Dedifferentiated amniotic fluid mesenchymal stem cell (primary cell): Measurements from ENCODE around the gene MAPK14.
"Not testable (repeated sequence)": the region's sequence is repeated elsewhere in the genome, so short reads cannot be mapped to it uniquely, and the experiment has no call there.

ENCODE experiments used
- DNase-seq: peaks from one replicate; pipeline ENCODE4 v3.0.0-alpha.2; 2016; ENCODE audit errors: extremely low spot score

MAPK14 gene

DNA sequence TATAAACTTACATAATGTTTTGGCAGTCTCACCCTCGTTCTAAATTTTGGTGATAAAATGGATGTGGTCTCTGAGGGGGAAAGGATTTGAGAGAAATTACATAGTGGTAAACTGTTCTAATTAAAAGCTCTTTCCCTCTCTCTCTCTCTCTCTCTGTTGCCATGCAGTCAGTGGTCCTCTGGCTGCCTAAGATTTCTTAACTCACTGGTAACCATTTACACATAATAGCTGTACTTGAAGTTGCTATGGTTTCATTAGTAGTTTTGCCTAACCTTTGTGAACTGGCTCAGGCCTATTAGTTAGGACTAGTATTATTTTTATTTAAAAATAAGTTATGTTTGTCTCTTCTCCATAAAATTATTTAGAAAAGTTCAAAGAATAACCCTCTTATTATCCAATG, 42.0 kb downstream of the MAPK14 start:
- DNase-seq = no peak

DNA sequence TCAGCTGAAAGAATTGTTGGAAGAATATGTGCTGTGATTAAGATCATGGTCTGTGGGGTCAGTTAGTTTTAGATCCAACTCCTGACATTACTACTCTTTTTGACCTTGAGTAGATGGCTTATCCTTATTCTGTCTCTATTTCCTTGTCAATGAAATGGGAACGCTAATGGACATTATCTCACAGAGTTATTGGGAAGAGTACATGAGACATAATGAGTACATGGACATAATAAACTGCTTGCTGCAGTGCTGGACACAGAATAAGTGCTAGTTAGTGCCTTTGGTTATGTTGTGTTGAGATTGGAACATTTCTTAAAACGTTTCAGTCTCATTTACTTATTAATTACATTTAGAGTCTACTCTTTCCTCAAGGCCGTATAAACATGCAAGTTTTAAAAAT, 42.6 kb downstream of the MAPK14 start:
- no peak for DNase-seq

DNA sequence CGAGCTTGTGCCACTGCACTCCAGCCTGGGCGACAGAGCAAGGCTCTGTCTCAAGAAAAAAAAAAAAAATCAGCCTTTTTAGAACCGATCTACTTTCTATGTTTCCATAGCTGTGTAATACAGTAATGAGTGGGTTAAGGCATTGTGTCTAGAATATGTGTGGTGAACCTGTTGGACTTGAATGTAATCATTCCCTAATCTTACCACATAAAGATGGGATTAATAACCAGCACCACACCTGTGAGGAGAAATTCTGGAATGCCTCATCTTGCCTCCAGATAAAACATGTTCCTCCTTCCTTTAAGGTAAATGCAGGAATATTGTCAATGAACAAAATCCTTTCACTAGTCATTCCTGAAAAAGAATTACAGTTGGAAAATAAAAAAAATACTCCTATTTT, 43.7 kb downstream of the MAPK14 start:
- no peak for DNase-seq

DNA sequence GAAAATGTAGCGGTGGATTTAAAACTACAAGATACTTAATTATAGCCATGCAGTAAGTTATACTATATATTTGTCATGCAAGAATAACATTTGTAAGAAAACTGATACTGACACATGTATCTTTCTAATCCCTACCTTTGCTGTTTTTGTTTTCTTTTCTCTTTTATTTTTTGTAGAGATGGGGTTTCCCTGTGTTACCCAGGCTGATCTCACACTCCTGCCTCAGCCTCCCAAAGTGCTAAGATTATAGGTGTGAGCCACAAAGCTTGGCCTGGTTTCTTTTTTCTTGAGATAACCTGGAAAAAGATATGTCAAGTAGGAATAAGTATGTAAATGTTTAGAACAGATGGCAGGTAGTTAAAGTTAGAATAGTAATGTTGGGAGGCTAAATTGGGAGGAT, 44.1 kb downstream of the MAPK14 start:
- DNase-seq = no peak

DNA sequence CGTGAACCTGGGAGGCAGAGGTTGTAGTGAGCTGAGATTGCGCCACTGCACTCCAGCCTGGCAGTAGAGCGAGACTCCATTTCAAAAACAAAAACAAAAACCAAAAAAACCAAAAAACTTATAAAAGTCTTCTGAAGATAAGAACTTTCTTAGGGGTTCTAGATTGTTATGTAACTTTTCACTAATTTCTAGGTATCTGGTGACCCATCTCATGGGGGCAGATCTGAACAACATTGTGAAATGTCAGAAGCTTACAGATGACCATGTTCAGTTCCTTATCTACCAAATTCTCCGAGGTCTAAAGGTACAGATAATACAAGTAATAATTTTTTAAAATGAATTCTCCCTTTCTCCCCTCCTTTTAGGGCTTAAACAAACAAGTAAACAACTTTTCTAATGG, 45.1 kb downstream of the MAPK14 start:
- DNase-seq = no peak

DNA sequence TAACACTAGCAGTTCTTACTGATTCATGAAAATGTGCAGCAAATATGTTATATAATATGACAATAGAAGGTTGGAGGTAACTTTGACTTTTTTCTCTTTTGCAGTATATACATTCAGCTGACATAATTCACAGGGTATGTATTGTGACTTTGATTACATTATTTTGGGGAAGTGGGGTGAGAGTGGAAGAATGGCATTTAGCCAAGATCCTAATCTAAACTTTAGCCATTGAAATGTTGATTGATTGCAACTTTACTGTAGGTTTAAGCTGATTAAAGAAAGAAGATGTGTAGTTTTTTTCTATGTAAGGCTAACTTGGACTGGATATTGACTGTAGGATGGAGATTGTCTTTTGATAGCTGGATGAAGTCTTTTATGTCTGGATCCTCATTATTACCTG, 46.0 kb downstream of the MAPK14 start:
- DNase-seq = no peak

DNA sequence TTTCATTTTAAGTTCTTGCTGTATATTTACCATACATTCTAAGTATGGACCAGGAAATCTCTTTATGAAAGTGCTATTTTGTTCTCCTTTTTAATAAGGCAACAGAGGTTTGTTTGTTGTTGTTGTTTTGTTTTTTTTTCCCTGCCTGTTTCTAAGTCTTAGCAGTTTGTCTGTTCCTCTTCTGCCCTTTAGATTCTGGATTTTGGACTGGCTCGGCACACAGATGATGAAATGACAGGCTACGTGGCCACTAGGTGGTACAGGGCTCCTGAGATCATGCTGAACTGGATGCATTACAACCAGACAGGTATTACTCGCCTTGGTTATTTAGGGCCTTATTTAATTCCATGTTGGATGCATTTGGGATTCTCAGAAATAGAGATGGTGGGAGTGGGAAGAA, 48.0 kb downstream of the MAPK14 start:
- no peak for DNase-seq

DNA sequence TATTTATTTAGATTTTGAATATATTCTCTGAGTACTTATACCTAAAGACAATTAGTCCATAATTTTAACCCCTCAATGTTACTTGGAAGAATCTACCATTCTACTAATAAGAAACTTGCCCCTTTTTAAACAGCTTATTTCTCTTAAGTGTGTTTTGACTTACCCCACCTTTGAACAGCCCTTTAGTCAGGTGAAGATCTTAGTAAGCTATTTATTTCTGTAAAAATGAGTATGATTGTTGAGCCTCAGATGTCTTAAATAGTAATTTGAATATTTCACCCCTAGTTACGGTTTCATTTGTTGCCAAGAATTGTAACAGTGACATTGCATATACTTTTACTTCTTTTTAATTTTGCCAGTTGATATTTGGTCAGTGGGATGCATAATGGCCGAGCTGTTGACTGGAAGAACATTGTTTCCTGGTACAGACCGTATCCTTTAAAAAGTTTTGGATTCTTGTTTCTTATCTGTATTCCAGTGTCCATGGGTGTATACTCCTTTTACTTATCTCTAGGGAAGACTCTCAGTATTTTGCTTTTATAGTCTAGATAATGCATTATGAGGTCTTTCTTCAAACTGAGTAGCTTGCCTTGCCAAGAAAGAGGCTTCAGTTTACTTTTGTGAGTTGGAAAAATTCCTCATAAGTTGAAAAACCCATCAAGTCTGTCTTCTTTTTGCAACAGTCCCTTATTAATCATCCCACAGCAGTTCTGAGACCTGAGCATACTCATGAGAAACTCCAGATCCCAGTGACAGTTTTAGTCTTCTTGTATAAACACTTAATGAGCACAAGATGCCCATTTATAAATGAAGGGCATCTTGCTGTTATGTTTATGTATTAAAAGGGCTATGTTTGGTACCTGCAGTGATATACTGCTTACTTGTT, 48.8 kb downstream of the MAPK14 start:
- DNase-seq = no peak

DNA sequence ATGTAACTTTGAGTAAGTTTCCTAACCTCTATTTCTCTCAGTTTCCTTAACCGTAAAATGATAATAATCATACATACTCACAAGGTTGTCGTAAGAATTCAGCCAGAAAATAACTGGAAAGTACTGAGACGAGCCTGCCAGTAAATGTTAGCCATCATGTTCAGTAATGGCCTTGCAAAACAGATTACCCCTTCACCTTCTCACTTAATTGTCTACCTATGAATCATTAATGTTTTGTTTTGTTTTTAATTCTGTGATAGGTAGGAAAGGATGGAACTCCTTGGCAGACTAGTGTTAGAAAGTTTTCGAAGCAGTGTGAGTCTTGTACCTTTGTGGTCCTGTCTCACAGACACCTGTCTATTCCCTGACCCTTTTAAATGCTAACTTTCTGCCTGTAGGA, 50.6 kb downstream of the MAPK14 start:
- no peak for DNase-seq

DNA sequence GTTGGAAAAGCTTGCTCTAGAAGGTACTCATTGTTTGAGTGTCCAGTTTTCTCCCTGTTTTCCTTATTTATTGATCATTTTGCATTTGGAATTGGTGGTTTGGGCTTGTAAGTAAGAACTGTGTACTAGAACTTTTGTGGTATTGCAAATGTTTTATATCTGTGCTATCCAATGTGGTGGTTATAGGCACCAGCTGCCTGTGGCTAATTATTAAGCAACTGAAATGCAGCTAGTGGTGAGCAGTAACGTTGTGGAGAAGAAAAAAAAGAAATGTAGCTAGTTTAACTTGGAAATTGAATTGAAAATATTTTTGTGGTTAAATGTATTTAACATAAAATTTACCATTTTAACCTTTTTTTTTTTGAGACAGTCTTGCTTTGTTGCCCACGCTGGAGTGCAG, 52.0 kb downstream of the MAPK14 start:
- DNase-seq = no peak

DNA sequence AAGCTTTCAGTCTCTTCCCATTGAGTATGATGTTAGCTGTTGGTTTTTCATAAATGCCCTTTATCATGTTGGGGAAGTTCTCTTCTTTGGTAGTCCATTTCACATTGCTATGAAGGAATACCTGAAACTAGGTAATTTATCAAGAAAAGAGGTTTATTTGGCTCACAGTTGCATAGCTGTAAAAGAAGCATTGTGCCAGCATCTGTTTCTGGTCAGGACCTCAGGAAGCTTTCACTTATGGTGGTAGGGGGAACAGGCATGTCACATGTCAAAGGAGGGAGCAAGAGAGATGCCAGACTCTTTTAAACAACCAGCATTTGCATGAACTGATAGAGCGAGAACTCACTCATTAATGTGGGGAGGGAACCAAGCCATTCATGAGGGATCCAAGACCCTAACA, 54.7 kb downstream of the MAPK14 start:
- no peak for DNase-seq

DNA sequence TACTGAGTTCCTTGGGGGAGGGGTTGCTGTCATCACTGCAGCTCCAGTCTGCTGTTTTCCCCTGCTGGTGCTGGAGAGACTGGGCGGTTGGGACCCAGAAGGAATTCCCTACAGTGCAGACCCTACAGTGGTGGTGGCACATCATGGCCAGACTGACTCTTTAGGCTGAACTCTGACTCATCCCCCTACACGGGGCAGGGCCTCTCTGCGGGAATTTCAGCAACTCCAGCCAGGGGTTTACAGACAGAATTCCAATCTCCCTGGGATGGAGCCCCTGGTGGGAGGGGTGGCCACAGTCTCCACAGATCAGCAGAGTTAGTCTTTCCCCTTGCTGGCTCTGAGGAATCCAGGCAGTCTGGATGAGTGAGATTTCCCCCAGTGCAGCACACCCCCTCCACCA, 55.8 kb downstream of the MAPK14 start:
- no peak for DNase-seq

DNA sequence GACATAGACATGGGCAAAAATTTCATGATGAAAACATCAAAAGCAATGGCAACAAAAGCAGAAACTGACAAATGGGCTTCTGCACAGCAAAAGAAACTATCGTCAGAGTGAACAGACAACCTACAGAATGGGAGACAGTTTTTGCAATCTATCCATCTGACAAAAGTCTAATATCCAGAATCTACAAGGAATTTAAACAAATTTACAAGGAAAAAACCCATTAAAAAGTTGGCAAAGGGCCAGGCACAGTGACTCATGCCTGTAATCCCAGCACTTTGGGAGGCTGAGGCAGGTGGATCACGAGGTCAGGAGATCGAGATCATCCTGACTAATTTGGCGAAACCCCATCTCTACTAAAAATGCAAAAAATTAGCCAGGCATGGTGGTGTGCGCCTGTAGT, 60.6 kb downstream of the MAPK14 start:
- DNase-seq = not testable (repeated sequence)

DNA sequence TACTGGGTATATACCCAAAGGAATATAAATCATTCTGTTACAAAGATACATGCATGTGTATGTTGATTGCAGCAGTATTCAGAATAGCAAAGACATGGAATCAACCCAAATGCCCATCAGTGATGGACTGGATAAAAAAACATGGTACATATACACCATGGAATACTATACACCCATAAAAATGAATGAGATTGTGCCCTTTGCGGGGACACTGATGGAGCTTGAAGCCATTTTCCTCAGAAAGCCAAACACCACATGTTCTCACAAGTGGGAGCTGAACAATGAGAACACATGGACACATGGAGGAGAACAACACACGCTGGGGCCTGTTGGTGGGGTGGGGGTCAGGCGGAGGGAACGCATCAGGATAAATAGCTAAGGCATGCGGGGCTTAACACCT, 61.4 kb downstream of the MAPK14 start:
- DNase-seq = no peak

DNA sequence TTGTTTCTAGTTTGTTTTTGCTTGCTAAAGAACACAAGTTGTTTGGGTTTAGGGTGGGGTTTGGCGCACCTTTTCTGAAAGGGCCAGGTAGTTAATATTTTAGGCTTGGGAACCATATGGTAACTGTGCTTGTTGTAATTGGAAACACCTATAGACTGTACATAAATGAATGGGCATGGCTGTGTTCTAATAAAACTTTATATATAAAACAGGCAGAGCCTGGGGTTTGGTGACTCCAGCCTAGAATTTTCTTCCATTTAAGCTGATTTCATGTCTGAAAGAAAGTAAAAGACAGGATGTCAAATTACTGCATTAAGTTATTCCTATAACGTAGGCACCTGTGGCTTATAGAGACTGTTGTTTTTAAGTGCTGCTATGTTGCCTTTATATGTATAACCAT, 66.6 kb downstream of the MAPK14 start:
- no peak for DNase-seq

DNA sequence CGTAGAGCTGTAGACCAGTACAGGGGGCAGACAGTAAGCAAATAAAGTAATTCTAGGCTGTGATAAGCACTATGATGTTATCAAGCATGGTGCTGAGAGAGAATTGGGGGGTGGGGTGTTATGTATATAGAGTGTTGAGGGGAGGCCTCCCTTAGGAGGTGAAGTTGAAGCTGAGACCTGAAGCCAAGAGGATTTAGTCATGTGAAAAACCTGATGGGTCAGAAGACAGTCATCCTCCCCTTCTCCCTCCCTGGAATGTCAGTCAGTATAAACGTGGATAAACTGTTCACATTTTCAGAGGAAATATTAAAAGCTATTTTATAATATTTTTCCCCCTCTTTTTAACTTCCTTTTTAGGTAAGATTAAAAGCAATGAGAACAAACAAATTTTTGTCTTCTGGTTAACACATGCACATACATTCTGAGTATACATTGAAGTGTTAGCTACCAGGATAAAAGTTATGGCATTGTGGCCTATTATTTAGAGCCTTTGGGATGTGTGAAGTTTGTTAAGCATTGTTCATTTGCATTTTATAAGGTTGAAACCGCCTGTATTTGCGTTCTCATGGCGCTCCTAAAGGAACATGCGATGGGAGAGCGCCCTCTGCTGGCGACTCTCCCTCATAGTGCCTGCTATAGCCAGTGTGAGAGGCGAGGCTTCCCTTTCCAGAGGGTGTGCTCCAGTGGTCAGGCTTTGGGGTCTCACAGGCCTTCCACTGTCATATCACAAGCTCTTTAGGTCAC, 67.3 kb downstream of the MAPK14 start:
- peak; percentile 72 for DNase-seq

DNA sequence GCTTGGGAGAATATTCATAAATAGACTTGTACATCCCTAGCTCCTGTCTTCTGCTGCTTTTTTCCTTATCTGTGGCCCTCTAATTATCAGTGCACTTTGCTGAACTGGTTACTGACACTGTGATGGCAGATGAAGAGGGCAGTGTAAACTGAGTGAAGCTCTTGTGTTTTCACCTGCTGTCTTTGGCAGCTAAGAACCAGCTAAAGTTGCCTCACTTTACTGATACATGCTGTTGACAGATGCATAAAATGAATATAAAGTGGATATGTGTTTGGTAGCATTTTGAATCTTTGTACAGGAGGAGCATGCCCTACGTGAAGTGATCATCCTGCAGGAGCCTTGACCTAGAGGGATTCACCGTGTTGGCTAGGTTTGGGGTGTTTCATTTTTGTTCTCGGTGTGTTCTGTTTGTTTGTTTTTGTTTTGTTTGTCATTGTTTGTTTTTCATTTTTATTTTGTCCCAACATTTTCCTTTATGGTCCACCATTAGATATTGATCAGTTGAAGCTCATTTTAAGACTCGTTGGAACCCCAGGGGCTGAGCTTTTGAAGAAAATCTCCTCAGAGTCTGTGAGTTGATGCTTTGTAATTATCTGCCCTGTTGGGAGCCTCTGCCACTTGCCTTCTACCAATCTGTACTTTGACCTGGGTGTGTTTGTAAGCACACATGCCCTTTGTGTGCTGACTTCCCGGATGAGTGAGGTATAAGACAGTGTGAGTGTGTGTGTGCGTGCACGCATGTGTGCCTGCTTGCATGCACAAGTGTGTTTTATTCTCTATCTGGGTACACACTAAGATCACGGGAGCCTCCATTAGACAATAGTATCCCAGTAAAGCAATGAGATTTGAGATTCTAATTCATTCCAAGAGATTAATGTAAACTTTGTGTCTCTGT, 68.1 kb downstream of the MAPK14 start:
- DNase-seq = no peak

DNA sequence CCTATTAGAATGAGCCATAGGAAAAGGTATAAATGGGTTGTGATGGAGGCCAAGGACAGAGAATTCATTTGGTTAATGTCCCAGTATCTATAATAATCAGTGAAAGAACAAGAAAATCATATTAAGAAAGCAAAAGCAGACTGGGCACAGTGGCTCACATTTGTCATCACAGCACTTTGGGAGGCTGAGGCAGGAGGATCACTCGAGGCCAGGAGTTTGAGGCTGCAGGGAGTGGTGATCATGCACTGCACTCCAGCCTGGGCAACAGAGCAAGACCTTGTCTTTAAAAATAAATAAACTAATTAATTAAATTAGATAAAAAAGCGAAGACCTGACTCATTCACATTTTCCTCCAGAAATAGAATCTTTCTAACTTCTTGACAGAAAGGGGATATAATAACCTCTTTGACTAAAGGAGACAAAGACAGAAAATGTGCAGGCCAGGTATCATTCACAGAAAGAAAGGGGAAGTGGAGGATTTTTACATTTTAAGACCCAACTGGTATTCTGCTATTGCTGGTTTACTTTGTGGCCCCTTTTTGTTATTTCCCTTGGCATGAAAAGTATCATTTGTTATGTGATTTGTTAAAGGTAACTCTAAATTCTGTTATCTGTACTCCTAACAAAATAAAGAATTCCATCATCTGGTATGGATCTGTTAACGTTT, 70.8 kb downstream of the MAPK14 start:
- no peak for DNase-seq

DNA sequence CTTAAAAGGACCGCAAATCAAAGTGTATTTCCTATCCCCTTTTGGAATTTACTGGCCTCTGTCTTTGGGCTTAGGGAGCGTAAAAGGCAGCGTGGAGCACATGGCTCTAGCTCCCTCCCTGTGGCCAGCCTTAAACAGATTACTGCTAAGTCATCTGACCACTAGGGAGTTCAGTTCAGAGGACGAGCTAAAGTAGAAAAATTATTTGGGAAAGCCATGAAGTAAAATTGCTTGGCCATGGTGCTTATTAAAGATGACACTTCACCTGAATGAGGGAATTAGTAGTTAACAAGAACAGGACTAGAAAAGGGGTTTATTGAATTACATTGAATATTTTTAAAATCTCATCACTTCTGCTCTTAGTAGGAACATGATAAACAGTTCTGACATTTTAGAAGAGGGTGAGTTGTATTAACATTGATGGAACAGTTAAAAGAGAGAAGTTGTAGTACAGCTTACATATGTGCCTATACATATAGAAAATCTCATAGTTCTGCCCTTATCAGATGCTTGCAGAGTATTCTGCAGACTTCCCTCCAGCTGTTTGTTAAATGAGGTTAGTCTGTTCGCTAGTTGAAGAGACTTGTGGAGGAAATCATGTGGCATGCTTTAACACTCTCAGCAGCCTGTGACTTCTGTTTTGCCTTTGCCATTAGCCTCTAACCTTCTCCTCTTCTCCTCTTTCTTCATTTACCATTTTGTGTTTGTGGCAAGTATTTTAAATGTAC, 71.5 kb downstream of the MAPK14 start:
- no peak for DNase-seq

DNA sequence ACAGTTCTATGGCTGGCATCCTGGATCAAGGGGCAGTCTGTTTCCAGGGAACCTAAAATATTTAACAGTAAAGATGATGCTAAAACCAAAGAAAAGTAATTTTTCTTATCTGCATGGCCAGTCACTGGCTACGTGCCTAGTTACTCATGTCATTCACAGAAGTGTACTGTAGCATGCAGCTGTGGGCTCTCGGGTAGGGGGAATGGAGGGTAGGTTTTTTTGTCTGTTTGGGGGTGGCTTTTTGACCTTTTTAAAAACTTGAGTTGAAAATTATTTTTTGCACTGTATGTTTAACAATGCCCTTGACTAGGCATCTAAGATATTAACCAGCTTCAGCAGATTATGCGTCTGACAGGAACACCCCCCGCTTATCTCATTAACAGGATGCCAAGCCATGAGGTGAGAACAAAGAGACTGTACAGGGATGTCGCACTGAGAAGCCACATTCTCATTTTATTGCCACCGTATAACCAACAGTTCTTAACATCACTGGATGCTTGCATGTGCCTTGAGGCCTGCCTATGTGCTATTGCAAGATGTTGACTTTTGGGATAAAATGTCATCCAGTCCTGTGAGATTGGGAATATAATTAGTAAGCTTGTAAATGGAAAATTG, 72.4 kb downstream of the MAPK14 start:
- DNase-seq = no peak

DNA sequence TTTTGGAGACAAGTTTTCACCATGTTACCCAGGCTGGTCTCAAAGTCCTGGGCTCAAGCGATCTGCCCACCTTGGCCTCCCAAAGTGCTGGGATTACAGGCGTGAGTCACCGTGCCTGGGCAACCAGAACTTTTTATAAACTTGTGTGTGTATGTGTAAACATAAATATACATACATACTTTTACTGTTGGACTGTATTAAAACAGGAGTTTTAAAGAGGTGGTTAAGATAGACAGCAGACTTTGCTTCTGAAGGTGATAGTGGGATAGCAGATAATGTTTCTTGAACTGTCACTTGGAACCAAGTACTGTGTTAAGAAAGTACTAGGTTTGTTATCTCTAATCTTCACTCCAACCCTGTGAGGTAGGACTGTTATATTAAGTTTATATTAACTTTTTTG, 74.1 kb downstream of the MAPK14 start:
- DNase-seq = no peak
